ENCODE results near the gene LIMA1.
"Not testable (repeated sequence)": the region's sequence is repeated elsewhere in the genome, so short reads cannot be mapped to it uniquely, and the experiment has no call there.

Gene LIMA1

GRCh38 chr12:50187084-50187900 is 96.0 kb downstream of the LIMA1 start:
- DNase-seq (ENCODE audit: low read depth, low spot score) = no peak

- no peak for DNase-seq (ENCODE audit: low read depth, low spot score)
Observed at GRCh38 chr12:50186681-50187080, 96.6 kb downstream of the LIMA1 start.

GRCh38 chr12:50185970-50186663 is 97.2 kb downstream of the LIMA1 start:
- DNase-seq (ENCODE audit: low read depth, low spot score) = no peak

- no peak for DNase-seq (ENCODE audit: low read depth, low spot score)
Observed at GRCh38 chr12:50185301-50185895, 97.9 kb downstream of the LIMA1 start.

GRCh38 chr12:50184261-50184660 is 99.1 kb downstream of the LIMA1 start:
- DNase-seq (ENCODE audit: low read depth, low spot score) = no peak

- DNase-seq (ENCODE audit: low read depth, low spot score) = no peak
Observed at GRCh38 chr12:50182461-50182860, 100.9 kb downstream of the LIMA1 start.

GRCh38 chr12:50181691-50182090 is 101.6 kb downstream of the LIMA1 start:
- DNase-seq (ENCODE audit: low read depth, low spot score) = no peak

GRCh38 chr12:50175716-50176026 is 107.6 kb downstream of the LIMA1 start:
- no peak for DNase-seq (ENCODE audit: low read depth, low spot score)

GRCh38 chr12:50174971-50175715 is 108.2 kb downstream of the LIMA1 start:
- DNase-seq (ENCODE audit: low read depth, low spot score) = peak; percentile 15

- DNase-seq (ENCODE audit: low read depth, low spot score) = peak; percentile 100
Observed at GRCh38 chr12:50167049-50167828, 116.1 kb downstream of the LIMA1 start, which contains the start of gene CERS5. Gene CERS5 (minus strand): TSS chr12:50167369. CDS start chr12:50167297, 72 bp downstream.

GRCh38 chr12:50166799-50167048 is 116.6 kb downstream of the LIMA1 start:
- DNase-seq (ENCODE audit: low read depth, low spot score) = no peak

- DNase-seq (ENCODE audit: low read depth, low spot score) = peak; percentile 48
Observed at GRCh38 chr12:50164963-50165362, 118.4 kb downstream of the LIMA1 start.

GRCh38 chr12:50162230-50162629 is 121.1 kb downstream of the LIMA1 start:
- DNase-seq (ENCODE audit: low read depth, low spot score) = no peak

GRCh38 chr12:50160643-50161042 is 122.7 kb downstream of the LIMA1 start:
- no peak for DNase-seq (ENCODE audit: low read depth, low spot score)

GRCh38 chr12:50157259-50157658 is 126.1 kb downstream of the LIMA1 start:
- no peak for DNase-seq (ENCODE audit: low read depth, low spot score)

- DNase-seq (ENCODE audit: low read depth, low spot score) = no peak
Observed at GRCh38 chr12:50156641-50157040, 126.7 kb downstream of the LIMA1 start.

GRCh38 chr12:50154947-50155346 is 128.4 kb downstream of the LIMA1 start:
- not testable (repeated sequence) for DNase-seq (ENCODE audit: low read depth, low spot score)

GRCh38 chr12:50151047-50151687 is 132.2 kb downstream of the LIMA1 start:
- no peak for DNase-seq (ENCODE audit: low read depth, low spot score)

GRCh38 chr12:50149311-50149710 is 134.0 kb downstream of the LIMA1 start:
- no peak for DNase-seq (ENCODE audit: low read depth, low spot score)

GRCh38 chr12:50148011-50148410 is 135.3 kb downstream of the LIMA1 start:
- DNase-seq (ENCODE audit: low read depth, low spot score) = not testable (repeated sequence)

GRCh38 chr12:50147281-50147680 is 136.0 kb downstream of the LIMA1 start:
- no peak for DNase-seq (ENCODE audit: low read depth, low spot score)

Data from ELF-1 (cell line).